Stomach (tissue), 9 donors: ENCODE data around the gene SH3BP4. TPM values are rescaled to one million over a fixed set of nuclear protein-coding genes. Genes with fewer than 3 reads are reported as not detected.

Source experiments
- DNase-seq, 2 donors: peaks; one replicate each; pipeline versions ENCODE4 v3.0.0 to v3.0.0-alpha.2; 2013 to 2019
- H3K27ac ChIP-seq, 5 donors: fragments of 200-600 bp in 4 of 5; sonication (generic) in 4 of 5; one replicate each; pipeline ENCODE4 v1.5.1; 2013 to 2019; ENCODE audit warnings: mild to moderate bottlenecking in 1 of 5, moderate library complexity in 1 of 5
- H3K27me3 ChIP-seq, 3 donors: fragments of 200-600 bp; sonication (generic); one replicate each; pipeline ENCODE4 v1.5.1; 2017 to 2019; ENCODE audit warnings: mixed run types in 1 of 3
- H3K36me3 ChIP-seq, 4 donors: fragments of 200-600 bp; sonication (generic); 1 replicate in 3 of 4; 2 replicates in 1 of 4; pipeline ENCODE4 v1.5.1; 2016 to 2019
- H3K4me1 ChIP-seq, 4 donors: fragments of 200-600 bp; sonication (generic); one replicate each; pipeline ENCODE4 v1.5.1; 2016 to 2019
- H3K4me3 ChIP-seq, 4 donors: fragments of 200-600 bp; sonication (generic) in 3 of 4; one replicate each; pipeline ENCODE4 v1.5.1; 2016 to 2019; ENCODE audit warnings: mild to moderate bottlenecking in 1 of 4
- H3K9me3 ChIP-seq, 4 donors: fragments of 200-600 bp; sonication (generic); one replicate each; pipeline ENCODE4 v1.5.1; 2016 to 2019
- EP300 ChIP-seq: sonication (generic); formaldehyde crosslinking; IDR thresholded peaks from one replicate; pipeline ENCODE4 v1.6.1; 2017; ENCODE audit warnings: antibody characterized with exemption
- POLR2A ChIP-seq, 4 donors: fragments of 450-650 bp; IDR thresholded peaks; one replicate each; pipeline ENCODE4 v1.6.1; 2016; ENCODE audit warnings: antibody characterized with exemption in 4 of 4, control low read depth in 2 of 4, mild to moderate bottlenecking in 1 of 4, moderate library complexity in 1 of 4
- POLR2AphosphoS5 ChIP-seq, 3 donors: sonication (generic); formaldehyde crosslinking; IDR thresholded peaks; one replicate each; pipeline ENCODE4 v1.6.1; 2016; ENCODE audit warnings: antibody characterized with exemption in 3 of 3
- WGBS, 5 donors: extraction: QIAGEN DNeasy Blood & Tissue Kit in 3 of 5; methylation state at CpG; one replicate each; pipeline versions ENCODE4 v1.1.5 to v1.1.7; 2013 to 2018; 5-methylcytosine and 5-hydroxymethylcytosine counted together
- intact Hi-C: fragments of 100-400 bp; cut with DNase I; formaldehyde crosslinking; loops from one replicate; pipeline ENCODE4 v1.15.1; 2023; ENCODE audit warnings: low total_unique reads
- polyA plus RNA-seq, 3 donors: library from polyadenylated mRNA; stranded (reverse); fragments of 200-250 nt; gene quantifications; one replicate each; pipeline ENCODE4 v1.2.3, GENCODE V29; 2013
- total RNA-seq, 5 donors: library from RNA; depleted of rRNA; stranded (reverse); fragments of >200 nt; gene quantifications; one replicate each; pipeline versions ENCODE4 v1.1.0 to v1.2.3, GENCODE V29; 2014 to 2016
- TF ChIP-seq, protein P1 (sequence below), 7 experiments: fragments of 450-650 bp in 4 of 7; fragments of 200-600 bp in 3 of 7; sonication (generic) in 3 of 7; IDR thresholded peaks; one replicate each; pipeline ENCODE4 v1.5.1; 2016 to 2019; ENCODE audit warnings: antibody characterized with exemption in 7 of 7, control low read depth in 2 of 7, mild to moderate bottlenecking in 1 of 7
- donor health status: healthy with polysubstance abuse.
- donor health status: Bipolar disorder and iron deficiency.
- donor health status: healthy.

SH3BP4 gene
- total and polyA plus RNA-seq, 8 donors = 10.2 to 54.0 (median 18.8) TPM

DNA sequence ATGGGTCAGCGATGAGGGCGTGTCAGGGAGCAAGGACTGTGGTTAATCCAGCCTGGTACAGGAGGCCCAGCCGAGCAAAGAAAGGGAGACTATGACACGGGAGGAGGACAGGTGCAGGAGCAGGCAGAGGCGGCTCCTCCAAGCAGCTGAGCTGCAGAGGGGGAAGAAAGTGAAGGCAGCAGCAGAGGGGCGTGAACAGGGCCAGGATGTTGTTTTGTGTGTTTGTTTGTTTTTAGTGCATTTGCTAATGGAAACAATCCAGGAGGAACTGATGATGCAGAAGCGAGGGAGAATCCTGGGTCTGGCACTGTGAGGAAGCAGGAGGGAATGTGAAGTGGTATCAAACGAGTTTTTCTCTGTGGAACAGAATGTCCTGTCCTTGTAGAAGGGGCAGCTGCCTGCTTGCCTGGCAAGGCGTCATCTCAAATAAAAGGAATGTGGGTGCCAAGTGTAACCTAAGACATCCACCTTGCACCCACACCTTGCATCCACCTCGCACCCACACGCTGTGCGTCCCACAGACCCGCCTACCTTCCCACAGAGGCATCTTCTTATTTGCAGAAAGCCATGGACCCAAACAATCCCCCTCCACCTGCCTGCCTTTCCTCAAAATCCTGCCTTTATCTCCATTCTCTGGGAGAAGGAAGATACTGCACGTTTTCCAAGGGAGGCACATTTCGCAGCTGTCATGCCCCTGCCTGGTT is 134.8 kb downstream of the SH3BP4 start:
- 76 to 82% (median 80%) methylated on average over 15 of the region's 15 CpGs for WGBS, 5 donors
- Histone ChIP-seq H3K36me3 (no peaks in the 10 kb centered on the region), H3K27ac (no peak overlapping the region), H3K4me3 (no peak overlapping the region), H3K27me3 (peaks cover 0 to 5% (median 0%) of the 10 kb centered on the region in 3 donors), H3K4me1 (peaks cover 0 to 14% (median 10%) of the 10 kb centered on the region in 4 donors), H3K9me3 (no peaks in the 10 kb centered on the region)
- intact Hi-C loops = no loop called here
- DNase-seq = no peak
- no peak for TF ChIP-seq POLR2A (IDR thresholded peaks at IDR 0.05)
- no peak for TF ChIP-seq POLR2AphosphoS5 (IDR thresholded peaks at IDR 0.05)
- TF ChIP-seq, protein P1, sequence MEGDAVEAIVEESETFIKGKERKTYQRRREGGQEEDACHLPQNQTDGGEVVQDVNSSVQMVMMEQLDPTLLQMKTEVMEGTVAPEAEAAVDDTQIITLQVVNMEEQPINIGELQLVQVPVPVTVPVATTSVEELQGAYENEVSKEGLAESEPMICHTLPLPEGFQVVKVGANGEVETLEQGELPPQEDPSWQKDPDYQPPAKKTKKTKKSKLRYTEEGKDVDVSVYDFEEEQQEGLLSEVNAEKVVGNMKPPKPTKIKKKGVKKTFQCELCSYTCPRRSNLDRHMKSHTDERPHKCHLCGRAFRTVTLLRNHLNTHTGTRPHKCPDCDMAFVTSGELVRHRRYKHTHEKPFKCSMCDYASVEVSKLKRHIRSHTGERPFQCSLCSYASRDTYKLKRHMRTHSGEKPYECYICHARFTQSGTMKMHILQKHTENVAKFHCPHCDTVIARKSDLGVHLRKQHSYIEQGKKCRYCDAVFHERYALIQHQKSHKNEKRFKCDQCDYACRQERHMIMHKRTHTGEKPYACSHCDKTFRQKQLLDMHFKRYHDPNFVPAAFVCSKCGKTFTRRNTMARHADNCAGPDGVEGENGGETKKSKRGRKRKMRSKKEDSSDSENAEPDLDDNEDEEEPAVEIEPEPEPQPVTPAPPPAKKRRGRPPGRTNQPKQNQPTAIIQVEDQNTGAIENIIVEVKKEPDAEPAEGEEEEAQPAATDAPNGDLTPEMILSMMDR (IDR thresholded peaks at IDR 0.05) = no peak
- no peak for TF ChIP-seq EP300

DNA sequence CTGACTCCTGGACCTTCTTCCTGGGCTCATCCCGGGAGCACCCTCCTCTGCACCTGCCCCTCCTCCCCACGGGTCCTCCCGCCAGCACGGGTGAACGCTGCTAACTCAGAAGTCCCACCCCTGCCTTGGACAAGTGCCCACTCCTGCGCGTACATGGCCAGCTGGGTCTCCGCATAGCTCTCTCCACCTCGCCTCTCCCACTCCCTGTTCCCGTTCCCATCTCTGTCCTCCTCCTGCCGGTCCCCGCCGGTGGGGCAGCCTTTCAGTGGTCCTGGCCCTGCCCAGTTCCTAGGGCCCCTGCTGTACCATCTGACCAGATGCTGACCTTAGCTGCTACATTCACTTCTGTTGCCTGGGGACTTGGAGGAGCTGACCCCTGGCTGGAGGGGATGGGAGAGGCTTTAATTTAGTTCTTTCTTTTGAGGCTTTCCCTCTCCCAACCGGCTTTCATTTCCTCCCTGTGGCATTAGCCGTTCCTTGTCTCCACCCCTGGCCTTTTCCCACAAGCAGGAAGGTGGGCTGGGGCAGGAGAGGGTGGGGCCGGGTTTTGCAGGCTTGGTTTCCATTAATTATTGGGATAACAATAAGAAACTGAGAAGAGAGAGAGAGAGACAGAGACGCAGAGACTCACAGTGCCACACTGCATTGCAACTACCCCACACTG is 136.1 kb downstream of the SH3BP4 start:
- H3K4me1 ChIP-seq = peaks cover 0 to 14% (median 10%) of the 10 kb centered on the region in 4 donors
- H3K27me3 ChIP-seq = peaks cover 0 to 5% (median 0%) of the 10 kb centered on the region in 3 donors
- intact Hi-C loops = no loop called here
- TF ChIP-seq, protein P1 (IDR thresholded peaks at IDR 0.05) = peak in 1 of 7 experiments; percentile 11
- no peak for TF ChIP-seq POLR2AphosphoS5 (IDR thresholded peaks at IDR 0.05)
- TF ChIP-seq POLR2A (IDR thresholded peaks at IDR 0.05) = no peak
- no peak for TF ChIP-seq EP300
- peak; percentile 37 to 89 for DNase-seq
- WGBS, 5 donors = 13 to 19% (median 16%) methylated on average over 17 of the region's 17 CpGs
- no peaks in the 10 kb centered on the region for H3K36me3 ChIP-seq
- H3K9me3 ChIP-seq = no peaks in the 10 kb centered on the region
- H3K27ac ChIP-seq = no peak overlapping the region
- H3K4me3 ChIP-seq = peak overlapping the region in 1 of 4 donors; percentile 12

DNA sequence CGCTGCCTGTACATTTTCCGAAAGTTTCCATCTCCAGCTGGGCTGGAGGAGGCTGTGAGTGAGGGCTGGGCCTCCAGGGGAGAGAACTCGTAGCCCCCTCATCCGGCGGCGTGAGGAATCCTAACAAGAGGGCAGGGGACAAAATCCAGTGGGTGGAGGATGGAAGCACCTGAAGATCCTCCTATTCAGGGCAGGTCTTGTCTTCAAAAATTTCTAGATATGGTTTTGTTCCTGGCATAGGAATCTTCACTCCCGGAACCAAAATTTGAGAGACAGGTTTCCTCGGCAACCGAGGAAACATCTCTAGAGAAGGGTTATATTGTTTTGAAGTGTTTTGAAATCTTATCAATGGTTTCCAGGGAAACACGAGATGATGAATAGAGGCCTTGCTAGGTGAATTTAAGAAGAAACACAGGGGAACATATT is 136.7 kb downstream of the SH3BP4 start:
- Histone ChIP-seq H3K36me3 (no peaks in the 10 kb centered on the region), H3K27ac (no peak overlapping the region), H3K4me1 (peaks cover 0 to 14% (median 10%) of the 10 kb centered on the region in 4 donors), H3K9me3 (no peaks in the 10 kb centered on the region), H3K27me3 (peaks cover 0 to 5% (median 0%) of the 10 kb centered on the region in 3 donors), H3K4me3 (no peak overlapping the region)
- TF ChIP-seq POLR2AphosphoS5 (IDR thresholded peaks at IDR 0.05) (no peak), EP300 (no peak), POLR2A (IDR thresholded peaks at IDR 0.05) (no peak)
- TF ChIP-seq, protein P1 (IDR thresholded peaks at IDR 0.05) = no peak
- WGBS, 5 donors = 36 to 54% (median 49%) methylated on average over 10 of the region's 10 CpGs
- peak in 1 of 2 donors; percentile 73 for DNase-seq
- intact Hi-C loops = no loop called here

DNA sequence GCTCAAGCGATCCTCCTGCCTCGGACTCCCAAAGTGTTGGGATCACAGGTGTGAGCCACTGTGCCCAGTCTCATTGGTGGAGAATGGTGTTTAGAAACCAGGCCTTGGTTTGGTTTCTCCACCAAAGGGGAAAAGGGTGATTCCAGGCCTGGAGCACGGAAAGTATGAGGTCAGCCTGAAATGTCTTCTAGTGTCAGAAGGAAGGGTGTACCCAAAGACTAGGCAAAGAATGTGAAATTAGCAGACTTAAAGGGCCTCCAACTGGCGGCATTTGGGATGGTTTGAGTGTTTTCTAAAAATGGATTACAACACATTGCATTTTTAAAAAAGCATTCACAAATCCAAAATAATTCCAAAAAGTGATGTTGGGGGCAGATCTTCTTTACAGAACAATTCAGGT is 139.6 kb downstream of the SH3BP4 start:
- Histone ChIP-seq H3K27me3 (peaks cover 0 to 5% (median 0%) of the 10 kb centered on the region in 3 donors), H3K27ac (no peak overlapping the region), H3K36me3 (no peaks in the 10 kb centered on the region), H3K4me3 (no peak overlapping the region), H3K9me3 (no peaks in the 10 kb centered on the region), H3K4me1 (peaks cover 0 to 14% (median 10%) of the 10 kb centered on the region in 4 donors)
- intact Hi-C loops = no loop called here
- TF ChIP-seq, protein P1 (IDR thresholded peaks at IDR 0.05) = no peak
- TF ChIP-seq POLR2AphosphoS5 (IDR thresholded peaks at IDR 0.05) = no peak
- no peak for TF ChIP-seq EP300
- no peak for TF ChIP-seq POLR2A (IDR thresholded peaks at IDR 0.05)
- no peak for DNase-seq
- whole genome bisulfite sequencing, 5 donors = 90 to 95% (median 93%) methylated on average over 4 of the region's 4 CpGs
